Cardiac muscle cell (in vitro differentiated cells and primary cell): ENCODE results near the gene KRT77. TPM values are rescaled to one million over a fixed set of nuclear protein-coding genes. Genes with fewer than 3 reads are reported as not detected.

Experiments used
- DNase-seq, 2 donors: peaks; one replicate each; pipeline versions ENCODE4 v3.0.0 to v3.0.0-alpha.2; 2010 to 2017; ENCODE audit warnings: low read depth in 1 of 2, low spot score in 1 of 2
- H3K27ac ChIP-seq: fragments of 200-600 bp; sonication (generic); 2 replicates; pipeline ENCODE4 v1.5.1; 2016
- H3K27me3 ChIP-seq: fragments of 200-600 bp; sonication (generic); 2 replicates; pipeline ENCODE4 v1.6.0; 2016; ENCODE audit warnings: control low read depth
- H3K36me3 ChIP-seq: fragments of 200-600 bp; sonication (generic); 2 replicates; pipeline ENCODE4 v1.5.1; 2016; ENCODE audit warnings: control low read depth
- H3K4me1 ChIP-seq: fragments of 200-600 bp; sonication (generic); 2 replicates; pipeline ENCODE4 v1.8.1; 2017; ENCODE audit warnings: low read depth, mild to moderate bottlenecking, mixed run types
- H3K4me3 ChIP-seq: fragments of 200-600 bp; sonication (generic); 2 replicates; pipeline ENCODE4 v1.5.1; 2016; ENCODE audit warnings: mild to moderate bottlenecking
- H3K9me3 ChIP-seq: fragments of 200-600 bp; sonication (generic); 2 replicates; pipeline ENCODE4 v1.5.1; 2017; ENCODE audit warnings: low read depth, mild to moderate bottlenecking, control low read depth
- CTCF ChIP-seq: IDR thresholded peaks from 2 replicates; pipeline ENCODE4 v1.5.1; 2012; ENCODE audit warnings: low read depth, mild to moderate bottlenecking, low read length
- polyA plus RNA-seq: library from polyadenylated mRNA; unstranded; fragments of >200 nt; fragmentation: Nextera tagmentation; extraction: Ambion mirVana; gene quantifications from 2 replicates; pipeline ENCODE4 v1.2.1, GENCODE V29; 2016
- total RNA-seq: library from RNA; depleted of rRNA; stranded (reverse); fragments of >200 nt; gene quantifications from 2 replicates; pipeline ENCODE4 v1.2.3, GENCODE V29; 2016

The KRT77 gene
- total and polyA plus RNA-seq, 2 experiments from 2014 or later = not detected

- Histone ChIP-seq H3K27ac (no peak overlapping the region), H3K27me3 (peaks cover 32% of the 10 kb centered on the region), H3K36me3 (no peaks in the 10 kb centered on the region), H3K4me1 (no peaks in the 10 kb centered on the region), H3K9me3 (no peaks in the 10 kb centered on the region), H3K4me3 (no peak overlapping the region)
- no peak for DNase-seq
- TF ChIP-seq CTCF = no peak
Measured at GRCh38 chr12:52667931-52668330, 35.4 kb downstream of the KRT77 start.

- Histone ChIP-seq H3K4me1 (no peaks in the 10 kb centered on the region), H3K36me3 (no peaks in the 10 kb centered on the region), H3K27me3 (peaks cover 32% of the 10 kb centered on the region), H3K4me3 (no peak overlapping the region), H3K27ac (no peak overlapping the region), H3K9me3 (no peaks in the 10 kb centered on the region)
- peak; percentile 29 for TF ChIP-seq CTCF
- no peak for DNase-seq
Measured at GRCh38 chr12:52667509-52667908, 35.8 kb downstream of the KRT77 start.

GRCh38 chr12:52666471-52666870, 36.9 kb downstream of the KRT77 start:
- Histone ChIP-seq H3K9me3 (no peaks in the 10 kb centered on the region), H3K4me3 (no peak overlapping the region), H3K36me3 (no peaks in the 10 kb centered on the region), H3K4me1 (no peaks in the 10 kb centered on the region), H3K27ac (no peak overlapping the region), H3K27me3 (peaks cover 30% of the 10 kb centered on the region)
- no peak for DNase-seq
- no peak for TF ChIP-seq CTCF

GRCh38 chr12:52663420-52663819, 39.9 kb downstream of the KRT77 start:
- TF ChIP-seq CTCF = no peak
- no peak for DNase-seq
- Histone ChIP-seq H3K4me1 (no peaks in the 10 kb centered on the region), H3K36me3 (no peaks in the 10 kb centered on the region), H3K9me3 (no peaks in the 10 kb centered on the region), H3K4me3 (no peak overlapping the region), H3K27ac (no peak overlapping the region), H3K27me3 (peaks cover 23% of the 10 kb centered on the region)

GRCh38 chr12:52662918-52663229, 40.5 kb downstream of the KRT77 start:
- Histone ChIP-seq H3K27me3 (peaks cover 26% of the 10 kb centered on the region), H3K4me3 (no peak overlapping the region), H3K27ac (no peak overlapping the region), H3K36me3 (no peaks in the 10 kb centered on the region), H3K4me1 (no peaks in the 10 kb centered on the region), H3K9me3 (no peaks in the 10 kb centered on the region)
- TF ChIP-seq CTCF = no peak
- no peak for DNase-seq

GRCh38 chr12:52662093-52662917, 41.0 kb downstream of the KRT77 start:
- H3K4me1 ChIP-seq = no peaks in the 10 kb centered on the region
- DNase-seq = no peak
- no peak for TF ChIP-seq CTCF
- peaks cover 29% of the 10 kb centered on the region for H3K27me3 ChIP-seq
- no peaks in the 10 kb centered on the region for H3K36me3 ChIP-seq
- no peaks in the 10 kb centered on the region for H3K9me3 ChIP-seq
- H3K27ac ChIP-seq = no peak overlapping the region
- H3K4me3 ChIP-seq = no peak overlapping the region
